ENCODE results near the gene ZNF438.

The ZNF438 gene

GRCh38 chr10:30825495-30825894 is 206.2 kb downstream of the ZNF438 start:
- TF ChIP-seq TCF4 (CRISPR knock-in tag; IDR thresholded peaks at IDR 0.05; ENCODE audit: borderline replicate concordance) (no peak), CSRNP3 (CRISPR knock-in tag; IDR thresholded peaks at IDR 0.05) (no peak), RARB (CRISPR knock-in tag; IDR thresholded peaks at IDR 0.05) (no peak), ESRRG (CRISPR knock-in tag; IDR thresholded peaks at IDR 0.05) (no peak), POU6F1 (CRISPR knock-in tag; IDR thresholded peaks at IDR 0.05; ENCODE audit: borderline replicate concordance, low read depth) (no peak), OSR1 (CRISPR knock-in tag; IDR thresholded peaks at IDR 0.05) (no peak)
- ATAC-seq: no peak

GRCh38 chr10:30825022-30825421 is 206.6 kb downstream of the ZNF438 start:
- no peak for ATAC-seq

GRCh38 chr10:30823651-30824050 is 208.0 kb downstream of the ZNF438 start:
- no peak for ATAC-seq
- no peak for TF ChIP-seq SNAI2 (CRISPR knock-in tag; IDR thresholded peaks at IDR 0.05)
- TF ChIP-seq ZC3H10 (CRISPR knock-in tag; IDR thresholded peaks at IDR 0.05): no peak
- no peak for TF ChIP-seq ESRRG (CRISPR knock-in tag; IDR thresholded peaks at IDR 0.05)
- no peak for TF ChIP-seq BACH2 (CRISPR knock-in tag; IDR thresholded peaks at IDR 0.05; ENCODE audit: borderline replicate concordance)
- no peak for TF ChIP-seq CREB5 (CRISPR knock-in tag; IDR thresholded peaks at IDR 0.05; ENCODE audit: low read depth)
- TF ChIP-seq PPARA (CRISPR knock-in tag; IDR thresholded peaks at IDR 0.05; ENCODE audit: borderline replicate concordance): no peak
- no peak for TF ChIP-seq CSDC2 (CRISPR knock-in tag; IDR thresholded peaks at IDR 0.05)

More at GRCh38 chr10:30825022-30825421, 206.6 kb downstream of the ZNF438 start:
- TF ChIP-seq CSDC2 (CRISPR knock-in tag; IDR thresholded peaks at IDR 0.05): no peak
- no peak for TF ChIP-seq TOX (CRISPR knock-in tag; IDR thresholded peaks at IDR 0.05; ENCODE audit: borderline replicate concordance)
- no peak for TF ChIP-seq PPARA (CRISPR knock-in tag; IDR thresholded peaks at IDR 0.05; ENCODE audit: borderline replicate concordance)
- TF ChIP-seq RARB (CRISPR knock-in tag; IDR thresholded peaks at IDR 0.05): no peak
- TF ChIP-seq POU6F1 (CRISPR knock-in tag; IDR thresholded peaks at IDR 0.05; ENCODE audit: borderline replicate concordance, low read depth): no peak
- no peak for TF ChIP-seq SNAI2 (CRISPR knock-in tag; IDR thresholded peaks at IDR 0.05)
- no peak for TF ChIP-seq ISL1 (CRISPR knock-in tag; IDR thresholded peaks at IDR 0.05)
- TF ChIP-seq PATZ1 (CRISPR knock-in tag; IDR thresholded peaks at IDR 0.05; ENCODE audit: borderline replicate concordance): no peak

- ATAC-seq: no peak
- TF ChIP-seq CSDC2 (CRISPR knock-in tag; IDR thresholded peaks at IDR 0.05) (no peak), ZFP30 (CRISPR knock-in tag; IDR thresholded peaks at IDR 0.05) (no peak), ZNF70 (CRISPR knock-in tag; IDR thresholded peaks at IDR 0.05) (peak; percentile 55; the same call in 1 of the 2 replicates), GLIS3 (CRISPR knock-in tag; IDR thresholded peaks at IDR 0.05) (no peak), ARNTL (CRISPR knock-in tag; IDR thresholded peaks at IDR 0.05; ENCODE audit: borderline replicate concordance, low read depth) (no peak), TCF4 (CRISPR knock-in tag; IDR thresholded peaks at IDR 0.05; ENCODE audit: borderline replicate concordance) (no peak), ZNF565 (CRISPR knock-in tag; conservative IDR thresholded peaks at IDR 0.05; ENCODE audit: low read depth) (no peak), POU6F1 (CRISPR knock-in tag; IDR thresholded peaks at IDR 0.05; ENCODE audit: borderline replicate concordance, low read depth) (no peak)
These were observed 208.8 kb downstream of the ZNF438 start for GRCh38 chr10:30822693-30823465.

All from SK-N-SH treated with all-trans-retinoic acid at 6 μM for 48 hours (cell line).